Loucy (cell line): ENCODE measurements around the gene MAP3K10.

ENCODE experiments used
- H2AFZ ChIP-seq: fragments of 200-600 bp; sonication (generic); 2 replicates; pipeline ENCODE4 v1.6.0; 2016; ENCODE audit warnings: antibody characterized with exemption, mild to moderate bottlenecking, low read length, moderate library complexity
- H3F3A ChIP-seq: fragments of 200-600 bp; 2 replicates; pipeline ENCODE4 v1.6.0; 2016; ENCODE audit warnings: antibody characterized with exemption, low read depth, mild to moderate bottlenecking
- H3K27me3 ChIP-seq: fragments of 200-600 bp; sonication (generic); 2 replicates; pipeline ENCODE4 v1.6.1; 2014; ENCODE audit warnings: low read length, mild to moderate bottlenecking; ENCODE audit not compliant: insufficient read depth, poor library complexity, severe bottlenecking
- H3K36me3 ChIP-seq: fragments of 200-600 bp; sonication (generic); 2 replicates; pipeline ENCODE4 v1.6.1; 2016; ENCODE audit warnings: low read length; ENCODE audit not compliant: insufficient read depth
- H3K4me1 ChIP-seq: fragments of 200-600 bp; sonication (generic); 2 replicates; pipeline ENCODE4 v1.5.1; 2014; ENCODE audit warnings: low read length, mild to moderate bottlenecking; ENCODE audit not compliant: insufficient read depth, poor library complexity, severe bottlenecking
- H3K4me2 ChIP-seq: fragments of 200-600 bp; sonication (generic); 2 replicates; pipeline ENCODE4 v1.6.0; 2014; ENCODE audit warnings: antibody characterized with exemption, low read length, low read depth, mild to moderate bottlenecking; ENCODE audit not compliant: poor library complexity, severe bottlenecking
- H3K4me3 ChIP-seq: fragments of 200-600 bp; sonication (generic); 2 replicates; pipeline ENCODE4 v1.5.1; 2014; ENCODE audit warnings: low read length, mild to moderate bottlenecking, mixed read lengths; ENCODE audit not compliant: poor library complexity, severe bottlenecking
- H3K79me2 ChIP-seq: fragments of 200-600 bp; sonication (generic); 2 replicates; pipeline ENCODE4 v1.6.1; 2014; ENCODE audit warnings: low read length; ENCODE audit not compliant: insufficient read depth
- H3K9ac ChIP-seq: fragments of 200-600 bp; sonication (generic); 2 replicates; pipeline ENCODE4 v1.6.0; 2014; ENCODE audit warnings: mild to moderate bottlenecking, low read depth, low read length, moderate library complexity; ENCODE audit not compliant: poor library complexity, severe bottlenecking
- H3K9me2 ChIP-seq: fragments of 200-600 bp; sonication (generic); replicated peaks from 2 replicates; pipeline ENCODE4 v1.6.1; 2016; ENCODE audit warnings: low read depth, low read length, mixed read lengths
- H3K9me3 ChIP-seq: fragments of 200-600 bp; sonication (generic); 2 replicates; pipeline ENCODE4 v1.6.1; 2014; ENCODE audit warnings: mild to moderate bottlenecking, antibody characterized with exemption, low read length, low read depth; ENCODE audit not compliant: insufficient read depth
- H4K20me1 ChIP-seq: fragments of 200-600 bp; sonication (generic); 2 replicates; pipeline ENCODE4 v1.6.0; 2014; ENCODE audit warnings: antibody characterized with exemption, low read length, mild to moderate bottlenecking; ENCODE audit not compliant: insufficient read depth, poor library complexity, severe bottlenecking
- CTCF ChIP-seq: fragments of 200-600 bp; sonication (generic); conservative IDR thresholded peaks from 2 replicates; pipeline ENCODE4 v1.5.1; 2014; ENCODE audit warnings: mild to moderate bottlenecking, antibody characterized with exemption, low read length
- EZH2phosphoT487 ChIP-seq: fragments of 200-600 bp; IDR thresholded peaks from 2 replicates; pipeline ENCODE4 v1.6.1; 2018; ENCODE audit warnings: antibody characterized with exemption, mild to moderate bottlenecking, moderate library complexity, borderline replicate concordance

The MAP3K10 gene

DNA sequence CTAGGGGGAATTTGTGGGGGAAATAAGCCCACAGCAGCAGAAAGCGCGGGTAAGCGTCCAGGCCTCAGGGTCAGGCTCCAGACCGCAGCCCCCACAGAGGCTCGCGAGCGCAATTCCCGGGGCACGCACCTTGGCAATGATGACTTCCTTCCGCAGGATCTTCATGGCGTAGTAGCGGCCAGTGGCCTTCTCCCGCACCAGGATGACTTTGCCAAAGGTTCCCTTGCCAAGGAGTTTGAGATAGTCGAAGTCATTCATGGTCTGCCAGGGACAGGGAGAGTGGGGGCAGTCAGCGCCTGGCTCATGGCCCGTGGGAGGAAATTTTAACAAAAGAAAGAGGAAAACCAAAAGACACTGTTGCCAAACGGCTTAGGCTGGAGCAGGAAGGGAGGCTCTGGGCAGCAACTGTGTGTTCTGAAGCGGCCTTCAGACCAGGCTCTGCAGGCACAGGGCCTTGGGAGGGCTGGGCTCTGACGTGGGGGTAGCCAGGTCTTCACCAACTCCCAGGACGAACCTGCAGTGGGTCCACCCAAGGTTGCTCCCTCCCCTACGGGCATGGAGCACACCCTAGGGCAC, 50.7 kb downstream of the MAP3K10 start:
- TF ChIP-seq EZH2phosphoT487 (no peak), CTCF (no peak)
- no peak overlapping the region for H3K4me3 ChIP-seq
- no peaks in the 10 kb centered on the region for H3K4me1 ChIP-seq
- H3K9me3 ChIP-seq, result no peaks in the 10 kb centered on the region
- H4K20me1 ChIP-seq, result no peaks in the 10 kb centered on the region
- H3K4me2 ChIP-seq, result no peak overlapping the region
- peaks cover 53% of the 10 kb centered on the region; the same call in 1 of the 2 replicates for H3K36me3 ChIP-seq
- H3K79me2 ChIP-seq, result peaks cover 5% of the 10 kb centered on the region; the same call in 1 of the 2 replicates
- no peaks in the 10 kb centered on the region for H3K9me2 ChIP-seq
- no peaks in the 10 kb centered on the region for H3F3A ChIP-seq
- no peak overlapping the region for H2AFZ ChIP-seq
- no peaks in the 10 kb centered on the region for H3K27me3 ChIP-seq
- H3K9ac ChIP-seq, result no peak overlapping the region

GRCh38 chr19:40242480-40242879, 51.3 kb downstream of the MAP3K10 start:
- H3K4me1 ChIP-seq, result no peaks in the 10 kb centered on the region
- no peak overlapping the region for H2AFZ ChIP-seq
- TF ChIP-seq CTCF, result no peak
- no peak for TF ChIP-seq EZH2phosphoT487
- H3K4me3 ChIP-seq, result no peak overlapping the region
- no peak overlapping the region for H3K9ac ChIP-seq
- no peaks in the 10 kb centered on the region for H4K20me1 ChIP-seq
- H3K9me2 ChIP-seq, result no peaks in the 10 kb centered on the region
- H3K36me3 ChIP-seq, result peaks cover 50% of the 10 kb centered on the region; the same call in 1 of the 2 replicates
- H3F3A ChIP-seq, result no peaks in the 10 kb centered on the region
- H3K9me3 ChIP-seq, result no peaks in the 10 kb centered on the region
- H3K27me3 ChIP-seq, result no peaks in the 10 kb centered on the region
- peaks cover 8% of the 10 kb centered on the region; the same call in 1 of the 2 replicates for H3K79me2 ChIP-seq
- H3K4me2 ChIP-seq, result no peak overlapping the region

- H3K79me2 ChIP-seq, result peaks cover 14% of the 10 kb centered on the region; the same call in 1 of the 2 replicates
- no peak overlapping the region for H3K4me3 ChIP-seq
- no peak for TF ChIP-seq EZH2phosphoT487
- no peak for TF ChIP-seq CTCF
- H3K4me1 ChIP-seq, result no peaks in the 10 kb centered on the region
- no peaks in the 10 kb centered on the region for H3K9me3 ChIP-seq
- no peak overlapping the region for H2AFZ ChIP-seq
- no peaks in the 10 kb centered on the region for H3K9me2 ChIP-seq
- H4K20me1 ChIP-seq, result no peaks in the 10 kb centered on the region
- H3K27me3 ChIP-seq, result no peaks in the 10 kb centered on the region
- no peak overlapping the region for H3K4me2 ChIP-seq
- no peak overlapping the region for H3K9ac ChIP-seq
- no peaks in the 10 kb centered on the region for H3F3A ChIP-seq
- peaks cover 43% of the 10 kb centered on the region; the same call in 1 of the 2 replicates for H3K36me3 ChIP-seq
These were observed 52.0 kb downstream of the MAP3K10 start for GRCh38 chr19:40243181-40243580.
